Thymus (tissue), 11 donors: ENCODE data around the gene SLC2A5. TPM values are rescaled to one million over a fixed set of nuclear protein-coding genes. Genes with fewer than 3 reads are reported as not detected.
"Not testable (repeated sequence)": the region's sequence is repeated elsewhere in the genome, so short reads cannot be mapped to it uniquely, and the experiment has no call there.

Source experiments
- DNase-seq, 9 donors: peaks; one replicate each; pipeline ENCODE4 v3.0.0-alpha.2; 2013; ENCODE audit warnings: low spot score in 9 of 9, low read depth in 6 of 9, missing footprints in 1 of 9
- H3K27ac ChIP-seq, 2 donors: one replicate each; pipeline ENCODE4 v1.5.1; 2013; ENCODE audit warnings: control low read depth in 1 of 2, low read depth in 1 of 2, low read length in 1 of 2, mild to moderate bottlenecking in 1 of 2, moderate library complexity in 1 of 2
- H3K27me3 ChIP-seq, 2 donors: one replicate each; pipeline ENCODE4 v1.5.1; 2013; ENCODE audit warnings: low read length in 1 of 2; ENCODE audit not compliant: control insufficient read depth in 2 of 2, insufficient read depth in 1 of 2
- H3K36me3 ChIP-seq, 2 donors: one replicate each; pipeline ENCODE4 v1.5.1; 2013; ENCODE audit warnings: low read length in 1 of 2, mild to moderate bottlenecking in 1 of 2, moderate library complexity in 1 of 2; ENCODE audit not compliant: control insufficient read depth in 2 of 2, insufficient read depth in 2 of 2
- H3K4me1 ChIP-seq, 2 donors: one replicate each; pipeline ENCODE4 v1.5.1; 2013; ENCODE audit warnings: low read length in 2 of 2; ENCODE audit not compliant: control insufficient read depth in 2 of 2, insufficient read depth in 2 of 2
- H3K4me3 ChIP-seq, 2 donors: one replicate each; pipeline ENCODE4 v1.5.1; 2013; ENCODE audit warnings: low read length in 2 of 2, control low read depth in 1 of 2, mild to moderate bottlenecking in 1 of 2
- H3K9me3 ChIP-seq, 2 donors: one replicate each; pipeline ENCODE4 v1.5.1; 2013; ENCODE audit warnings: low read length in 1 of 2, mild to moderate bottlenecking in 1 of 2; ENCODE audit not compliant: control insufficient read depth in 2 of 2, insufficient read depth in 1 of 2
- WGBS: extraction: QIAGEN DNeasy Blood & Tissue Kit; methylation state at CpG from one replicate; pipeline ENCODE4 v1.1.7; 2013; 5-methylcytosine and 5-hydroxymethylcytosine counted together
- polyA plus RNA-seq: library from polyadenylated mRNA; stranded (reverse); fragments of 200-250 nt; gene quantifications from one replicate; pipeline ENCODE4 v1.2.3, GENCODE V29; 2013
- total RNA-seq: library from RNA; stranded (reverse); fragments of 120-200 nt; gene quantifications from one replicate; pipeline ENCODE4 v1.2.4, GENCODE V29; 2013
- donor health status: healthy.

SLC2A5 gene
- total and polyA plus RNA-seq, 2 donors = 1.5 to 6.8 TPM

- WGBS = 63% methylated on average over 18 of the region's 18 CpGs
- not testable (repeated sequence) for H3K9me3 ChIP-seq
Measured at GRCh38 chr1:9093996-9094595, 24.7 kb upstream of the SLC2A5 start.

GRCh38 chr1:9093581-9093980, 24.1 kb upstream of the SLC2A5 start:
- Histone ChIP-seq H3K36me3 (no peaks in the 10 kb centered on the region), H3K4me1 (no peaks in the 10 kb centered on the region), H3K27ac (no peak overlapping the region), H3K9me3 (no peaks in the 10 kb centered on the region), H3K4me3 (no peak overlapping the region), H3K27me3 (no peaks in the 10 kb centered on the region)
- no peak for DNase-seq
- 66% methylated on average over 6 of the region's 6 CpGs for WGBS

More at GRCh38 chr1:9093996-9094595, 24.7 kb upstream of the SLC2A5 start:
- H3K4me3 ChIP-seq, H3K36me3 ChIP-seq, H3K4me1 ChIP-seq, H3K27me3 ChIP-seq, H3K27ac ChIP-seq, DNase-seq: not testable (repeated sequence)

- no peak overlapping the region for H3K4me3 ChIP-seq
- H3K27me3 ChIP-seq = no peaks in the 10 kb centered on the region
- no peaks in the 10 kb centered on the region for H3K4me1 ChIP-seq
- 87% methylated on average over 6 of the region's 6 CpGs for WGBS
- no peak overlapping the region for H3K27ac ChIP-seq
- H3K36me3 ChIP-seq = no peaks in the 10 kb centered on the region
- H3K9me3 ChIP-seq = no peaks in the 10 kb centered on the region
- DNase-seq = no peak
Measured at GRCh38 chr1:9093091-9093490, 23.7 kb upstream of the SLC2A5 start.

- WGBS = 83% methylated on average over 4 of the region's 4 CpGs
- Histone ChIP-seq H3K27me3 (no peaks in the 10 kb centered on the region), H3K27ac (no peak overlapping the region), H3K36me3 (no peaks in the 10 kb centered on the region), H3K4me1 (peaks cover 0 to 7% of the 10 kb centered on the region in 2 donors), H3K4me3 (no peak overlapping the region), H3K9me3 (no peaks in the 10 kb centered on the region)
- no peak for DNase-seq
Measured at GRCh38 chr1:9088807-9089206, 19.4 kb upstream of the SLC2A5 start.

GRCh38 chr1:9087411-9088125, 18.1 kb upstream of the SLC2A5 start:
- DNase-seq = no peak
- no peaks in the 10 kb centered on the region for H3K27me3 ChIP-seq
- H3K4me1 ChIP-seq = peaks cover 0 to 11% of the 10 kb centered on the region in 2 donors
- no peak overlapping the region for H3K4me3 ChIP-seq
- H3K36me3 ChIP-seq = no peaks in the 10 kb centered on the region
- WGBS = 87% methylated on average over 12 of the region's 12 CpGs
- no peak overlapping the region for H3K27ac ChIP-seq
- H3K9me3 ChIP-seq = no peaks in the 10 kb centered on the region

GRCh38 chr1:9086796-9087195, 17.4 kb upstream of the SLC2A5 start:
- WGBS = 68% methylated on average over 2 of the region's 2 CpGs
- no peaks in the 10 kb centered on the region for H3K36me3 ChIP-seq
- no peak overlapping the region for H3K27ac ChIP-seq
- peaks cover 0 to 11% of the 10 kb centered on the region in 2 donors for H3K4me1 ChIP-seq
- H3K27me3 ChIP-seq = no peaks in the 10 kb centered on the region
- no peak for DNase-seq
- no peak overlapping the region for H3K4me3 ChIP-seq
- H3K9me3 ChIP-seq = no peaks in the 10 kb centered on the region

GRCh38 chr1:9086045-9086444, 16.6 kb upstream of the SLC2A5 start:
- Histone ChIP-seq H3K36me3 (no peaks in the 10 kb centered on the region), H3K27ac (no peak overlapping the region), H3K4me3 (no peak overlapping the region), H3K4me1 (peaks cover 0 to 11% of the 10 kb centered on the region in 2 donors), H3K27me3 (no peaks in the 10 kb centered on the region), H3K9me3 (no peaks in the 10 kb centered on the region)
- 85% methylated on average over 5 of the region's 5 CpGs for WGBS
- DNase-seq = no peak

GRCh38 chr1:9085306-9085940, 16.0 kb upstream of the SLC2A5 start:
- no peaks in the 10 kb centered on the region for H3K27me3 ChIP-seq
- 76% methylated on average over 7 of the region's 7 CpGs for WGBS
- peaks cover 0 to 11% of the 10 kb centered on the region in 2 donors for H3K4me1 ChIP-seq
- no peaks in the 10 kb centered on the region for H3K9me3 ChIP-seq
- no peak overlapping the region for H3K27ac ChIP-seq
- H3K4me3 ChIP-seq = no peak overlapping the region
- DNase-seq = no peak
- H3K36me3 ChIP-seq = no peaks in the 10 kb centered on the region

GRCh38 chr1:9084906-9085305, 15.5 kb upstream of the SLC2A5 start:
- 73% methylated on average over 8 of the region's 8 CpGs for WGBS
- Histone ChIP-seq H3K36me3 (no peaks in the 10 kb centered on the region), H3K27ac (peak overlapping the region in 1 of 2 donors; percentile 52), H3K4me1 (peaks cover 0 to 11% of the 10 kb centered on the region in 2 donors), H3K27me3 (no peaks in the 10 kb centered on the region), H3K9me3 (no peaks in the 10 kb centered on the region), H3K4me3 (no peak overlapping the region)
- DNase-seq = no peak
